ENCODE results near the gene TNIP3.
"Not testable (repeated sequence)": the region's sequence is repeated elsewhere in the genome, so short reads cannot be mapped to it uniquely, and the experiment has no call there.

Gene TNIP3

GRCh38 chr4:121177246-121178137 lies 13.4 kb upstream of the TNIP3 start:
- no peak for TF ChIP-seq CTCF (IDR thresholded peaks at IDR 0.05; ENCODE audit: insufficient read depth, low read depth, low read length, missing control alignments)
- H3K4me3 ChIP-seq (ENCODE audit: low read length) = no peak overlapping the region
- DNase-seq (ENCODE audit: low read depth) = no peak

- DNase-seq (ENCODE audit: low read depth) = no peak
- no peak for TF ChIP-seq CTCF (IDR thresholded peaks at IDR 0.05; ENCODE audit: insufficient read depth, low read depth, low read length, missing control alignments)
- no peak overlapping the region for H3K4me3 ChIP-seq (ENCODE audit: low read length)
Observed at GRCh38 chr4:121176082-121176934, 12.2 kb upstream of the TNIP3 start.

GRCh38 chr4:121171477-121171876 lies 7.4 kb upstream of the TNIP3 start:
- H3K4me3 ChIP-seq (ENCODE audit: low read length); DNase-seq (ENCODE audit: low read depth): not testable (repeated sequence)

- no peak for DNase-seq (ENCODE audit: low read depth)
- no peak for TF ChIP-seq CTCF (IDR thresholded peaks at IDR 0.05; ENCODE audit: insufficient read depth, low read depth, low read length, missing control alignments)
Observed at GRCh38 chr4:121168446-121169281, 4.5 kb upstream of the TNIP3 start.

GRCh38 chr4:121166976-121167375 lies 2.9 kb upstream of the TNIP3 start:
- no peak for TF ChIP-seq CTCF (IDR thresholded peaks at IDR 0.05; ENCODE audit: insufficient read depth, low read depth, low read length, missing control alignments)
- H3K4me3 ChIP-seq (ENCODE audit: low read length) = no peak overlapping the region
- no peak for DNase-seq (ENCODE audit: low read depth)

More at GRCh38 chr4:121168446-121169281, 4.5 kb upstream of the TNIP3 start:
- H3K4me3 ChIP-seq (ENCODE audit: low read length) = no peak overlapping the region

GRCh38 chr4:121165206-121165605 lies 1.1 kb upstream of the TNIP3 start:
- DNase-seq (ENCODE audit: low read depth) = no peak
- TF ChIP-seq CTCF (IDR thresholded peaks at IDR 0.05; ENCODE audit: insufficient read depth, low read depth, low read length, missing control alignments) = no peak
- no peak overlapping the region for H3K4me3 ChIP-seq (ENCODE audit: low read length)
